Large intestine (tissue), 12 donors: ENCODE data around the gene PRSS8. TPM values are rescaled to one million over a fixed set of nuclear protein-coding genes. Genes with fewer than 3 reads are reported as not detected.

Experiments
- DNase-seq, 2 donors: peaks; one replicate each; pipeline versions ENCODE4 v3.0.0 to v3.0.0-alpha.2; 2013
- H3K27ac ChIP-seq: one replicate; pipeline ENCODE4 v1.5.1; 2013; ENCODE audit warnings: low read length
- H3K27me3 ChIP-seq: 2 replicates; pipeline ENCODE4 v1.6.1; 2013; ENCODE audit warnings: low read length; ENCODE audit not compliant: control insufficient read depth, insufficient read depth
- H3K36me3 ChIP-seq: 2 replicates; pipeline ENCODE4 v1.6.1; 2013; ENCODE audit warnings: low read length; ENCODE audit not compliant: control insufficient read depth, insufficient read depth
- H3K4me1 ChIP-seq: one replicate; pipeline ENCODE4 v1.6.1; 2013; ENCODE audit warnings: low read length; ENCODE audit not compliant: control insufficient read depth, insufficient read depth
- H3K4me3 ChIP-seq: one replicate; pipeline ENCODE4 v1.5.1; 2013; ENCODE audit warnings: low read length
- H3K9me3 ChIP-seq: one replicate; pipeline ENCODE4 v1.6.1; 2013; ENCODE audit warnings: mild to moderate bottlenecking, low read depth, low read length, moderate library complexity; ENCODE audit not compliant: control insufficient read depth
- WGBS: methylation state at CpG from one replicate; pipeline ENCODE4 v1.1.5; 2013; ENCODE audit warnings: low lambda C conversion rate; ENCODE audit not compliant: insufficient coverage; 5-methylcytosine and 5-hydroxymethylcytosine counted together
- long read RNA-seq, 11 donors: transcript quantifications; one replicate each; lab custom pipeline, GENCODE V29; 2026
- polyA plus RNA-seq: library from polyadenylated mRNA; unstranded; fragments of 120-200 nt; gene quantifications from one replicate; pipeline ENCODE4 v1.2.1, GENCODE V29; 2013

The PRSS8 gene
- polyA plus RNA-seq: 252 TPM
- long read RNA-seq, donor 1, partial matches to known transcripts: 71 of 124 reads
- long read RNA-seq, donor 1, other reads (novel, unspliced or antisense): 49 of 124 reads
- long read RNA-seq, donor 2, partial matches to known transcripts: 133 of 236 reads
- long read RNA-seq, donor 2, other reads (novel, unspliced or antisense): 101 of 236 reads
- long read RNA-seq, donor 3: 0 reads
- long read RNA-seq, donor 4, partial matches to known transcripts: 32 of 43 reads
- long read RNA-seq, donor 4, other reads (novel, unspliced or antisense): 10 of 43 reads
- long read RNA-seq, donor 5, partial matches to known transcripts: 98 of 155 reads
- long read RNA-seq, donor 5, other reads (novel, unspliced or antisense): 57 of 155 reads
- long read RNA-seq, donor 6, partial matches to known transcripts: 290 of 305 reads
- long read RNA-seq, donor 6, other reads (novel, unspliced or antisense): 13 of 305 reads
- long read RNA-seq, donor 7, partial matches to known transcripts: 43 of 88 reads
- long read RNA-seq, donor 7, other reads (novel, unspliced or antisense): 45 of 88 reads
- long read RNA-seq, donor 8, partial matches to known transcripts: 185 of 310 reads
- long read RNA-seq, donor 8, other reads (novel, unspliced or antisense): 123 of 310 reads
- long read RNA-seq, donor 9, partial matches to known transcripts: 137 of 198 reads
- long read RNA-seq, donor 9, other reads (novel, unspliced or antisense): 60 of 198 reads
- long read RNA-seq, donor 10, partial matches to known transcripts: 108 of 199 reads
- long read RNA-seq, donor 10, other reads (novel, unspliced or antisense): 89 of 199 reads
- long read RNA-seq, donor 11, partial matches to known transcripts: 57 of 124 reads
- long read RNA-seq, donor 11, other reads (novel, unspliced or antisense): 66 of 124 reads

DNA sequence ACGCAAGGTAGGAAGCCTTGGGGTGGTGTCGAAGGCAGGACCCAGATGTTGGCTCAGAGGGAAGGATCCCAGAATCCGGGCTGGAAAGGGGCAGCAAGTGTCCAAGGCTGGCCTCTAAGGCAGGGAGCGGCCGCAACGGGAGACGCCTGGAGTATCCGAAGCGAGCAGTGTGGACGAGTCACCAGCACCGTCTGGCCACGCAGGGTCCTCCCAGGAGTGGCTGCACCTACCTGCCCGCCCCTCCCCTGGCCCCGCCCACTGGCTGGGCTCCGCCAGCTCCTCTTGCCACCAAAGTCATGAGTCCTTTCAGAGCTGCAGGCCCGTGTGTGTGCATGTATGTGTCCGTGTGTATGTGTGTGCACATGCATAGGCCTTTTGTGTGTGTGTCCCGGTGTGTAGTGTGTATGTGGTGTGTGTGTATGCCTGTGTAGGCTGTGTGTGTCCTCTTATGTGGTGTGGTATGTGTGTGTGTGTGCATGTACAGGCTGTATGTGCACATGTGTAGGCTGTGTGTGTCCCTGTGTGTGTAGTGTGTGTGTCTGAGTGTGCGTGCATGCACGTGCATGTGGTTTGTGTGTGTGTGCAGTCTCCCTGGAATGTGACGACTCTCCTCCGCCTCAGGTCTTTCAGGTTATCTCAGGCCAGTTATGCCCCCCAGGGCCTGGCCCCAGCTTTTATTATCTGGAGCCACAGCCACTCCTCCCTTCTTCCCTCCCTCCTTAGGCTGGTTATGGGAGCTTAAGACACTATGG is at the start of gene PRSS8:
PRSS8 (minus strand) TSS at position 193 of the 752 bp plus-strand sequence. CDS start 229 bp downstream, outside the sequence.
- Histone ChIP-seq H3K27me3 (no peaks in the 10 kb centered on the region), H3K4me1 (peaks cover 67% of the 10 kb centered on the region), H3K4me3 (peak within 1 kb of the TSS; percentile 80), H3K27ac (peak within 1 kb of the TSS; percentile 97), H3K36me3 (peaks cover 34% of the 10 kb centered on the region), H3K9me3 (no peaks in the 10 kb centered on the region)
- peak; percentile 88 to 94 for DNase-seq
- no CpG with 5 or more reads among the region's 22 CpGs for WGBS

DNA sequence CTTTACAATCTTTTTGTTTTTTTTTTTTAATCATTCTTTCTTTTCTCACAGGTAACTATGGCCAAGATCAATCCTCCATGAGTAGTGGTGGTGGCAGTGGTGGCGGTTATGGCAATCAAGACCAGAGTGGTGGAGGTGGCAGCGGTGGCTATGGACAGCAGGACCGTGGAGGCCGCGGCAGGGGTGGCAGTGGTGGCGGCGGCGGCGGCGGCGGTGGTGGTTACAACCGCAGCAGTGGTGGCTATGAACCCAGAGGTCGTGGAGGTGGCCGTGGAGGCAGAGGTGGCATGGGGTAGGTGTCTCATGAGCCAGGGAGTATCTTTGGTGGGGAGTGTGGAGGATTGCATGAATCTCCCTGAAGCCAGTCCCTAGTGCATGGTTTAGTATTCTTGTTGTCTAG is 49.4 kb upstream of the PRSS8 start:
- H3K36me3 ChIP-seq: peaks cover 78% of the 10 kb centered on the region
- WGBS: no CpG with 5 or more reads among the region's 14 CpGs

DNA sequence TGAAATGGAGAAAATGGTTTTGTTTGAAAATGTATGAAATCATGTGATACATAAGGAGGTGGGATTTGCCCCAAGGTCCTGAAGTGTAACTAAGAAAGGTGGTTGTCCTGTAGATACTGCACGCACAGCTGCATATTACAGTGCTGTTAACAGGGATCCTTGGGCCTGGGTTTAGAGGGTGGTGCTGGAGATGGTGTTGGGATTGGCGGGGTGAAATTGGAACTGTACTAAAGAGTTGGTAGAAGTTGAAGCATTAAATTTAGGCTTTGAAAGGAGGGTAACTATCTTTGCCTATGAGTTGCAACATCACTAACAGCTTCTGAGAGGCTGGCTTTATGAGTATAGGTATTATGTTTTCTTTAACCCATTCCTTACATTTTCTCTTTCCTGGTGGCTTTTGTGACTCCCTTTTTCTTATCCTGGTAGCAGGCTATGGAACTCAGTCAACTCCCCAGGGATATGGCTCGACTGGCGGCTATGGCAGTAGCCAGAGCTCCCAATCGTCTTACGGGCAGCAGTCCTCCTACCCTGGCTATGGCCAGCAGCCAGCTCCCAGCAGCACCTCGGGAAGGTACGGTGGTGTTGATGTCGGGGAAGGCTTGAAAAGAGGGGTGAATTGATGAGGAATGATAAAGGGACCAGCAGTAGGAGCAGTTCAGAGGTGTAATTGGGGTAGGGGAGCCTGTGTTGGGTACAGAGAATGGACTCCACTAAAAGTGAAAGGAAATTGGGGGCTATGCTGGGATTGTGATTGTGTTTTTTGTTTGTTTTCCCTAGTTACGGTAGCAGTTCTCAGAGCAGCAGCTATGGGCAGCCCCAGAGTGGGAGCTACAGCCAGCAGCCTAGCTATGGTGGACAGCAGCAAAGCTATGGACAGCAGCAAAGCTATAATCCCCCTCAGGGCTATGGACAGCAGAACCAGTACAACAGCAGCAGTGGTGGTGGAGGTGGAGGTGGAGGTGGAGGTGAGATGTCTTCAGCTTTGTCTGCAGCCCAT is 48.2 kb upstream of the PRSS8 start:
- no peak overlapping the region for H3K27ac ChIP-seq
- H3K4me3 ChIP-seq: no peak overlapping the region
- H3K27me3 ChIP-seq: no peaks in the 10 kb centered on the region
- H3K9me3 ChIP-seq: no peaks in the 10 kb centered on the region
- peaks cover 66% of the 10 kb centered on the region for H3K36me3 ChIP-seq
- no peak for DNase-seq
- WGBS: 100% methylated on average over 1 of the region's 10 CpGs
- peaks cover 11% of the 10 kb centered on the region for H3K4me1 ChIP-seq

More for the DNA sequence above, 49.4 kb upstream of the PRSS8 start:
- Histone ChIP-seq H3K27me3 (no peaks in the 10 kb centered on the region), H3K4me3 (no peak overlapping the region), H3K27ac (no peak overlapping the region), H3K9me3 (no peaks in the 10 kb centered on the region), H3K4me1 (peaks cover 7% of the 10 kb centered on the region)
- DNase-seq: no peak

DNA sequence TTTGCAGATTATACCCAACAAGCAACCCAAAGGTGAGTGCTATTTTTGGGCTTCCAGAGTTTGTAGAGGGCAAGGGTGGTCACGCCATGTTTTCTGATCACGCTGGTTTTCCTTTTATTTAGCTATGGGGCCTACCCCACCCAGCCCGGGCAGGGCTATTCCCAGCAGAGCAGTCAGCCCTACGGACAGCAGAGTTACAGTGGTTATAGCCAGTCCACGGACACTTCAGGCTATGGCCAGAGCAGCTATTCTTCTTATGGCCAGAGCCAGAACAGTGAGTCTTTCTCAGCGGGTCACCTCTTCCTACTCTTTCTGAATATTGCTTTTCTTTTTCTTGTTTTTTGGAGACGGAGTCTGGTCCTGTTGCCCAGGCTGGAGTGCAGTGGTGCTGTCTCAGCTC is 46.9 kb upstream of the PRSS8 start:
- H3K4me3 ChIP-seq: peak overlapping the region; percentile 96
- peaks cover 53% of the 10 kb centered on the region for H3K36me3 ChIP-seq
- H3K27me3 ChIP-seq: no peaks in the 10 kb centered on the region
- H3K27ac ChIP-seq: no peak overlapping the region
- H3K9me3 ChIP-seq: no peaks in the 10 kb centered on the region
- WGBS: 13% methylated on average over 2 of the region's 7 CpGs
- H3K4me1 ChIP-seq: peaks cover 12% of the 10 kb centered on the region
- DNase-seq: no peak

DNA sequence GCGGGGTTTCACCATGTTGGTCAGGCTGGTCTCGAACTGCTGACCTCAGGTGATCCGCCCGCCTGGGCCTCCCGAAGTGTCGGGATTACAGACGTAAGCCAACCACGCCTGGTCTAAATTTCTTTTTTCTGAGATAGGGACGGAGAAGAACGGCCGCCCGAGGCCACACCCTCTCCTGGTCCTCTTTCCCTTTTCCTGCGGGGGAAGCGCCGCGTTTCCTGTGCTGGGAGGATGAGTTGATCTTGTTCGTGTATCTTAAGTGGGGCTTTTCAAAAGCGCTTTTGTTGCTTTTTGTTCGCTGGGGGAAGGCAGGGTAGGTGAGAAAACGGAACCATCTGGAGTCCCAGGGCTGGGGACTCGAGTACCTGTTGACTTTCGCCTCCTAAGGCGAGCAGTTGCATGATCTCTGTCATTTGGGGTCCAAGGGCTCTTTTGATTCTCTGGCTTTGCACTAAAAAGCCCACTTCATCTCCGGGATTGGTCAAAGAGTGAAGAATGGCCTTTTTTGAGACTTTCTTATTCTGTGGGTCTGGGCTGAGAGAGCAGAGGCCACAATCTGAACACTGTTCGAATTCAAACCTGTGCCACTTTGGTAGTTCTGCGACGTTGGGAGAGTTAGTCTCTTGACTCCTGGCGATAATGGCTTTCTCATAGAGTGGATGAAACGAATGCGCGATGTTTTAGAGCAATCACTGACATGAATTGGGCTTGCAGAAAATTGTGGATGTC is 45.7 kb upstream of the PRSS8 start:
- DNase-seq: peak in 1 of 2 donors; percentile 42
- H3K4me1 ChIP-seq: peaks cover 12% of the 10 kb centered on the region
- peak overlapping the region; percentile 96 for H3K4me3 ChIP-seq
- H3K27ac ChIP-seq: peak overlapping the region; percentile 94
- peaks cover 41% of the 10 kb centered on the region for H3K36me3 ChIP-seq
- WGBS: no CpG with 5 or more reads among the region's 31 CpGs
- H3K9me3 ChIP-seq: no peaks in the 10 kb centered on the region
- H3K27me3 ChIP-seq: no peaks in the 10 kb centered on the region

DNA sequence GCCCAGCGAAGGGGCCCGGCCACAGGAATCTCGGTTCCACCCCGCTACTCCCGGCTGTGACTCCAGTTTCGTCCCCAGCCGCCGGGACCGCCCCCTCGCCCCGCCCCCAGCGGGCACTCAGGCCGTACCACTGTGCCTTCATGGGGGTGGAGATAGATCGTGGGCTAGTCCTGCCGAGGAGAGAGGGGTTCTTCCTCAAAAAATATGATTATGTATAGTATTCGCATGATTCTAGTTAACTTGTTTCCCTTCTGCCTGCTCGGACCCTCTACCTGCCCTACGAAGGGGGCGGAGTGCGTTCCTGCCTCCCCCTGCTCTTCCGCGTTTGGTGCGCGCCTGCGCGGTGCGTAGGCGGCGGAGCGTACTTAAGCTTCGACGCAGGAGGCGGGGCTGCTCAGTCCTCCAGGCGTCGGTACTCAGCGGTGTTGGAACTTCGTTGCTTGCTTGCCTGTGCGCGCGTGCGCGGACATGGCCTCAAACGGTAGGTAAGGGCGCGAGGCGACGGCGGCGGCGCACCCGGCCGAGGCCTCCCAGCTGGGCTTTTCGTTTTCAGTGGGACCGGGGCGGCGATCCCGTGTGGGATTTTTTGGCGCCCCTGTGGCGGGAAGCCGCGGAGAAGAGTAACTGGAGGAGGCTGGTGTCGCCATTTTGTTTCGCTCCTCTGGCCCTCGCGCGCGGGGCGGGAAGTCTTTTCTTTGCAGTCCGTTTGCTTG is 44.4 kb upstream of the PRSS8 start, which contains the start of gene FUS:
FUS (plus strand) TSS at position 393 of the 713 bp plus-strand sequence; CDS start at position 469, 76 bp downstream.
- H3K27ac ChIP-seq: peak within 1 kb of the TSS; percentile 94
- H3K4me3 ChIP-seq: peak within 1 kb of the TSS; percentile 96
- H3K9me3 ChIP-seq: no peaks in the 10 kb centered on the region
- peaks cover 12% of the 10 kb centered on the region for H3K4me1 ChIP-seq
- no CpG with 5 or more reads among the region's 69 CpGs for WGBS
- H3K36me3 ChIP-seq: peaks cover 28% of the 10 kb centered on the region
- no peaks in the 10 kb centered on the region for H3K27me3 ChIP-seq
- peak; percentile 94 to 95 for DNase-seq

DNA sequence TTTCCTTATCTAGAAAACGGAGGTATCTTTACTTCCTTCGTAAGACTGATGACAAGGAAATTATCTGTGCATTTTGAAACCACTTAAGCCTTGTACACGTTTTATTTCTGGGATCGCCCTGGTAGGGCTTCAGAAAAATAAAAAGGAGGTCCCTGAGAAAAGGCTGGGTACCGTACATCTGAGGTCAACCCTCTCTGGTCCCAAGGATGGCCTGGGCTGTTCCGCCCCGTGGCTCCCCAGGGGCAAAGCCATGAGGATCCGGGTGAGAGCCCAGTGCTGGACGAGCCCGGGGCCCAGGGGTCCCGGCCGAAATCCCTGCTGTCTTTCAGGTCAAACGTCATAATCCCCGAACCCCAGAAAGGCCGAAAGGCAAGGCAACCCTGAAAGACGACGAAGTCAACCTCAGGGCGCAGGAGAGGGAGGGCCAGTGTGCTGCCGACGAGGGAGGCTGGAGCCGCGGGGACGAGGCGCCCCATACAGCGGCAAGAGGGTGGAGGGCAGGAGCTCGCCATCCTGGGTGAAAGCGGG is 43.8 kb upstream of the PRSS8 start:
- 0% methylated on average over 2 of the region's 27 CpGs for WGBS
- peak in 1 of 2 donors; percentile 49 for DNase-seq
- Histone ChIP-seq H3K4me3 (peak overlapping the region; percentile 96), H3K27me3 (no peaks in the 10 kb centered on the region), H3K27ac (peak overlapping the region; percentile 94), H3K4me1 (peaks cover 12% of the 10 kb centered on the region), H3K36me3 (peaks cover 23% of the 10 kb centered on the region), H3K9me3 (no peaks in the 10 kb centered on the region)

DNA sequence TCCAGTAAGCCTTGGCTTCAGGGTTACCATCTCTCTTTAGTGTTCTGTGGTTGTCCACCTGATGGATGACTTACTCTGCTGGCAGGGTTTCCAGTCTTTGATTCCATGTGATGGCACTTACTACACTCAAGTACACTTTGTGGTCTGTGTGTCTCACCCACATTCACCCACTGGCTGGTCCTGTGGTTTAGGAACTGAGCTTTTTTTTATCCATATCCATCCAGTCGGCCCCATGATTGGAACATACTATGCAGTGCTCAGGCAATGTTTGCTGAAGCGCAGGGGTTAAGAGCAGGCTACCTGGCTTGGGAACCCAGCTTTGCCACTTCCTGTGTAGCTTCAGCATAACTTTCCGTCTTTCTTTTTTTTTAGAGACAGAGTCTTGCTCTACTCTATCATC is 41.6 kb upstream of the PRSS8 start:
- Histone ChIP-seq H3K4me1 (peaks cover 6% of the 10 kb centered on the region), H3K4me3 (no peak overlapping the region), H3K27ac (no peak overlapping the region), H3K36me3 (peaks cover 2% of the 10 kb centered on the region), H3K9me3 (no peaks in the 10 kb centered on the region), H3K27me3 (no peaks in the 10 kb centered on the region)
- no peak for DNase-seq
- WGBS: no CpG with 5 or more reads among the region's 3 CpGs
